ENCODE measurements around the gene KCNJ1. TPM values are rescaled to one million over a fixed set of nuclear protein-coding genes. Genes with fewer than 3 reads are reported as not detected.

The KCNJ1 gene
- total RNA-seq: 1 to 10 TPM in 1 of 2 donors, not detected in 1; 1.1 TPM

DNA sequence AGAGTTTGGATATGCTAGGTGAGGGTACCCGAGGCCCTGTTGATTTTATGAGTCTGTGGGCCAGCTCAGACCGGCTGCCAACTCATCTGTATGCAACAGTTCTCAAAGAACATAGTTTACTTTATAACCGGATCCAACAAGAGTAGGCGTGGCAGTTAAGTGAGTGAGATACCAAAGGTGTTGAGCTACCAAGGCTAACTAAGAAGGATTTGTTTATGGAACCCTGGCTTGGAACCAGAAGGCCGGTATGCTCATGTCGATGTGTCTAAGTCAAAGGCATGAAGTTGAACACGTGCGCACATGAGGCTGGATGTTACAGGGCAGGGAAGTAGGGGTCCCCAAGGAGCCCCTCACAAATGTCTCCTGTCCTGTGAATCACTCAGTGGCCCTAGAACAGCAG, at the start of gene KCNJ1:
Gene KCNJ1, minus strand, starts transcription at position 20 of the 400 bp plus-strand sequence. CDS start 27,053 bp downstream, outside the sequence.
- no peak within 1 kb of the TSS for H3K4me3 ChIP-seq
- H3K27ac ChIP-seq: no peak within 1 kb of the TSS
- DNase-seq (ENCODE audit: low spot score) (no peak), ATAC-seq (ENCODE audit: insufficient number of reproducible peaks, low FRiP score, low read depth) (no peak)
- H3K4me1 ChIP-seq (ENCODE audit: control insufficient read depth in 1 of 2, low read depth in 2 of 2): no peaks in the 10 kb centered on the region
- no peaks in the 10 kb centered on the region for H3K27me3 ChIP-seq (replicated peaks; ENCODE audit: insufficient read depth)
- TF ChIP-seq, protein P1, sequence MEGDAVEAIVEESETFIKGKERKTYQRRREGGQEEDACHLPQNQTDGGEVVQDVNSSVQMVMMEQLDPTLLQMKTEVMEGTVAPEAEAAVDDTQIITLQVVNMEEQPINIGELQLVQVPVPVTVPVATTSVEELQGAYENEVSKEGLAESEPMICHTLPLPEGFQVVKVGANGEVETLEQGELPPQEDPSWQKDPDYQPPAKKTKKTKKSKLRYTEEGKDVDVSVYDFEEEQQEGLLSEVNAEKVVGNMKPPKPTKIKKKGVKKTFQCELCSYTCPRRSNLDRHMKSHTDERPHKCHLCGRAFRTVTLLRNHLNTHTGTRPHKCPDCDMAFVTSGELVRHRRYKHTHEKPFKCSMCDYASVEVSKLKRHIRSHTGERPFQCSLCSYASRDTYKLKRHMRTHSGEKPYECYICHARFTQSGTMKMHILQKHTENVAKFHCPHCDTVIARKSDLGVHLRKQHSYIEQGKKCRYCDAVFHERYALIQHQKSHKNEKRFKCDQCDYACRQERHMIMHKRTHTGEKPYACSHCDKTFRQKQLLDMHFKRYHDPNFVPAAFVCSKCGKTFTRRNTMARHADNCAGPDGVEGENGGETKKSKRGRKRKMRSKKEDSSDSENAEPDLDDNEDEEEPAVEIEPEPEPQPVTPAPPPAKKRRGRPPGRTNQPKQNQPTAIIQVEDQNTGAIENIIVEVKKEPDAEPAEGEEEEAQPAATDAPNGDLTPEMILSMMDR (IDR thresholded peaks at IDR 0.05): no peak
- no peaks in the 10 kb centered on the region for H3K9me3 ChIP-seq
- H3K36me3 ChIP-seq: no peaks in the 10 kb centered on the region

DNA sequence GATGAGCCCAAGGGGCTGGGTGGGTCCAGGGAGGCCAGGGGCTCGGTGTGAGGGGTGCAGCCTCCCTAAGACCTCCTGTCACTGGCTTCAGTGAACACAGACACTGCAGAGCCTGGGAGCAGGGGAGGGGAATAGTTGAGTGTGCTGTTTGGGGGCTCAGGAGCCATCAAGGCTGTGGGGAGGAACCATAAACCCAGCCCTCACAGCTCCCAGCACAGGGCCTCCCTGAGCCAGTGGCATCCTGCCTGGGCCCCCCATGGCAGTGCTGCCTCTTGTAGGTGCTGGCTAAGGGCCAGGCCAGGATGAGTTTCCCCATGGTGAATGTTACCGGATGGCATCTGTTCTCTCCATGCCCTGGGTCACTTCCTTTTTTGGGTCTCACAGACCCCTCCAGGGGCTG, 49.6 kb upstream of the KCNJ1 start:
- H3K27ac ChIP-seq: no peak overlapping the region
- no peaks in the 10 kb centered on the region for H3K9me3 ChIP-seq
- H3K36me3 ChIP-seq: no peaks in the 10 kb centered on the region
- no peaks in the 10 kb centered on the region for H3K27me3 ChIP-seq (replicated peaks; ENCODE audit: insufficient read depth)
- ATAC-seq (ENCODE audit: insufficient number of reproducible peaks, low FRiP score, low read depth) (no peak), DNase-seq (ENCODE audit: low spot score) (no peak)
- TF ChIP-seq, protein P1 (IDR thresholded peaks at IDR 0.05): no peak
- no peak overlapping the region for H3K4me3 ChIP-seq
- peaks cover 0 to 8% of the 10 kb centered on the region in 2 donors for H3K4me1 ChIP-seq (ENCODE audit: control insufficient read depth in 1 of 2, low read depth in 2 of 2)

DNA sequence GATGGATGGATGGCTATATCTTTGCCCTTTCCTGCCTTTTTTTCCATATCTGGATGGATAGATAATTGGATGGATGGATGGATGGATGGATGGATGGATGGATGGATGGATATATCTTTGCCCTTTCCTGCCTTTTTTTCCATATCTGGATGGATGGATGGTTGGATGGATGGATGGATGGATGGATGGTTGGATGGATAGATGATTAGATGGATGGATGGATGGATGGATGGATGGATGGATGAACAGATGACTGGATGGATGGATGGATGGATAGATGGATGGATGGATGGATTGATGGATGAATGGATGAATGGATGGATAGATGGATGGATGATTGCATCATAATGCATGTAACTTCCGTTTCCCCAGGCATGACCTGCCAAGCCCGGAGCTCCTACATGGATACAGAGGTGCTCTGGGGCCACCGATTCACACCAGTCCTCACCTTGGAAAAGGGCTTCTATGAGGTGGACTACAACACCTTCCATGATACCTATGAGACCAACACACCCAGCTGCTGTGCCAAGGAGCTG, 49.0 kb upstream of the KCNJ1 start:
- no peaks in the 10 kb centered on the region for H3K27me3 ChIP-seq (replicated peaks; ENCODE audit: insufficient read depth)
- H3K9me3 ChIP-seq: no peaks in the 10 kb centered on the region
- ATAC-seq (ENCODE audit: insufficient number of reproducible peaks, low FRiP score, low read depth): no peak
- H3K36me3 ChIP-seq: no peaks in the 10 kb centered on the region
- TF ChIP-seq, protein P1 (IDR thresholded peaks at IDR 0.05): no peak
- H3K4me3 ChIP-seq: no peak overlapping the region
- H3K27ac ChIP-seq: no peak overlapping the region
- DNase-seq (ENCODE audit: low spot score): no peak
- peaks cover 0 to 8% of the 10 kb centered on the region in 2 donors for H3K4me1 ChIP-seq (ENCODE audit: control insufficient read depth in 1 of 2, low read depth in 2 of 2)

DNA sequence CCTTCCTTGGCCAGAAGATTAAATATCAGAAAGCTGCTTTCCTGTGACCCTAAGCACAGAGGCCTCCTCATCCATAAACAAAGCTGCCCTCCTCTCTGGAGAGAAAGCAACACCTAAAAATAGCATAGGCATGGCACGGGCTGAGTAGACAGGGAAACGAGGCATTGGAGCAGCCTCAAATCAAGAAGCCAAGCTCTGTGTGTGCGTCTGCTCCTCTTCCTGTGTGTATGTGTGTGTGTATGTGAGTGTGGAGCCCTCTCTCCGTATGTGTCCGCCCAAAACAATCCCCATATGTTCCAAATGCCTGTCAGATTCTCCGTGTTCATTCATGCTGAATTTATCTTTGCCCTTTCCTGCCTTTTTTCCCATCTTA, 48.0 kb upstream of the KCNJ1 start:
- no peaks in the 10 kb centered on the region for H3K9me3 ChIP-seq
- TF ChIP-seq, protein P1 (IDR thresholded peaks at IDR 0.05): no peak
- no peaks in the 10 kb centered on the region for H3K27me3 ChIP-seq (replicated peaks; ENCODE audit: insufficient read depth)
- H3K4me1 ChIP-seq (ENCODE audit: control insufficient read depth in 1 of 2, low read depth in 2 of 2): peaks cover 0 to 8% of the 10 kb centered on the region in 2 donors
- H3K27ac ChIP-seq: no peak overlapping the region
- no peak overlapping the region for H3K4me3 ChIP-seq
- H3K36me3 ChIP-seq: no peaks in the 10 kb centered on the region
- DNase-seq (ENCODE audit: low spot score) (no peak), ATAC-seq (ENCODE audit: insufficient number of reproducible peaks, low FRiP score, low read depth) (no peak)

DNA sequence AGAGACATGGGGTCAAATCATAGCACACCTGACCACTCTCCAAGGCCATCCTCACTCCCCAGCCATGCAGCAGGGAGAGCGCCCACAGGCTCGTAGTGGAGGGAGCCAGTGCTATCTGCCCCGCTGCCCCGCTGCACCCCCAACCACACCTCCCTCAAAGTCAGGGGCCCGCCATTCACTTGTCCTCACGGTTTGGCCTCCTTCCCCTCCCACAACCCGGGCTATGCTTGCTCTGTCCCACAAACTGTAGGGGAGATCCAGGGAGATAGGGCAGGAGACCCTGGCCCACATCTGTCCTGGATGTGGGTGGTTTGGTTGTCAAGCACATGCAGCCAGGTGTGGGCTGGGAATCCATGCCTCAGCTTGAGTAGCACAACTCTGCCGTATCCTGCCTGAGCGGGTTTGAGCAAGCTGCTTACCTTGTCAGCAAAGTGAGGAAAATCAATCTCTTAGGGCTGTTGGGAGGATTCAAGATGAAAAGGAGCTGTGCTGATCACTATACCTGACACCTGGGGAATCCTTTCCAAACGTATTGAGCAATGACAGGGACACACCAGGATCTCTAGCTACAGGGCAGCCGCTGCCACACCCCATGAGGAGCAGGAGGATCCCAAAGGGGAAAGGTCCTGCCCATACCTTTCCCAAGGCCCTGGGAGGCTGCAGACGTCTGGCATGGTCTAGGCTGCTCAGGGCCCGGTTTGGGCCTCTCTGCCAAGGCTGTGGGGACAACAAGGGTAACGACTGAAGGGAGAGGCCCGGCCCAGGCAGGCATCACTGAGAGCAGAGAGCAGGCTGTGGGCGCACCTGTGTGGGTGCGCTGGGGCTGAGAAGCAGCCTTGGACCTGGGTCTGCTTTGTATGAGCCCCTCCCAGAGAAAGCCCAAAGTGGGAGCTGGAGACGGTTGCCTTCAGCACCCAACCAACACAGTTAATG, 47.4 kb upstream of the KCNJ1 start:
- no peak for ATAC-seq (ENCODE audit: insufficient number of reproducible peaks, low FRiP score, low read depth)
- no peaks in the 10 kb centered on the region for H3K9me3 ChIP-seq

More for the DNA sequence above, 47.4 kb upstream of the KCNJ1 start:
- H3K27me3 ChIP-seq (replicated peaks; ENCODE audit: insufficient read depth): no peaks in the 10 kb centered on the region
- TF ChIP-seq, protein P1 (IDR thresholded peaks at IDR 0.05): no peak
- no peak for DNase-seq (ENCODE audit: low spot score)
- H3K36me3 ChIP-seq: no peaks in the 10 kb centered on the region
- peaks cover 0 to 8% of the 10 kb centered on the region in 2 donors for H3K4me1 ChIP-seq (ENCODE audit: control insufficient read depth in 1 of 2, low read depth in 2 of 2)
- no peak overlapping the region for H3K4me3 ChIP-seq
- no peak overlapping the region for H3K27ac ChIP-seq

Measured in thoracic aorta (tissue), 2 donors.